A673 (cell line): ENCODE measurements around the gene CNGA4. TPM values are rescaled to one million over a fixed set of nuclear protein-coding genes. Genes with fewer than 3 reads are reported as not detected.

ENCODE experiments used
- BruUV-seq: library from RNA; stranded (reverse); fragments of 400-500 nt; replicated peaks from 2 replicates; lab custom pipeline; 2021; lab: Mats Ljungman, UMichigan
- CTCF ChIA-PET: fragments of 300-600 bp; sonication (Branson Sonifier 250); formaldehyde crosslinking; loops from one replicate; lab custom pipeline; 2022; ENCODE audit warnings: antibody characterized with exemption; lab: Charles Lee
- POLR2A ChIA-PET: fragments of 300-600 bp; sonication (Branson Sonifier 250); formaldehyde crosslinking; loops from one replicate; lab custom pipeline; 2022; ENCODE audit warnings: antibody characterized with exemption; ENCODE audit not compliant: low non-redundant PET; lab: Charles Lee
- DNase-seq: peaks from one replicate; pipeline ENCODE4 v3.0.0-alpha.2; 2015; ENCODE audit warnings: low spot score
- H3K27ac ChIP-seq: fragments of 200-600 bp; sonication (generic); 2 replicates; pipeline ENCODE4 v1.5.1; 2016; ENCODE audit warnings: mixed run types, low read depth, mild to moderate bottlenecking, mixed read lengths, antibody characterized with exemption, low read length; ENCODE audit not compliant: poor library complexity, severe bottlenecking
- H3K27me3 ChIP-seq: fragments of 200-600 bp; sonication (generic); replicated peaks from 2 replicates; pipeline ENCODE4 v1.6.1; 2017; ENCODE audit warnings: mixed run types, low read depth, mild to moderate bottlenecking, mixed read lengths, antibody characterized with exemption, low read length; ENCODE audit not compliant: insufficient read depth, poor library complexity
- H3K36me3 ChIP-seq: fragments of 200-600 bp; sonication (generic); 2 replicates; pipeline ENCODE4 v1.6.1; 2016; ENCODE audit warnings: mixed run types, mild to moderate bottlenecking, mixed read lengths, antibody characterized with exemption, low read length; ENCODE audit not compliant: insufficient read depth, poor library complexity, severe bottlenecking
- H3K4me1 ChIP-seq: fragments of 200-600 bp; sonication (generic); 2 replicates; pipeline ENCODE4 v1.6.1; 2017; ENCODE audit warnings: mixed run types, mild to moderate bottlenecking, mixed read lengths, antibody characterized with exemption, low read length; ENCODE audit not compliant: insufficient read depth, poor library complexity, severe bottlenecking
- H3K4me3 ChIP-seq: fragments of 200-600 bp; sonication (generic); 2 replicates; pipeline ENCODE4 v1.5.1; 2016; ENCODE audit warnings: low read depth, mixed run types, mild to moderate bottlenecking, mixed read lengths, low read length; ENCODE audit not compliant: poor library complexity, severe bottlenecking
- H3K9me3 ChIP-seq: fragments of 200-600 bp; sonication (generic); 2 replicates; pipeline ENCODE4 v1.6.1; 2016; ENCODE audit warnings: mixed run types, low read depth, mild to moderate bottlenecking, mixed read lengths, antibody characterized with exemption, low read length; ENCODE audit not compliant: poor library complexity, severe bottlenecking
- EZH2 ChIP-seq: fragments of 200-600 bp; sonication (generic); IDR thresholded peaks from 2 replicates; pipeline ENCODE4 v1.6.1; 2017; ENCODE audit warnings: borderline replicate concordance, low read depth, mild to moderate bottlenecking, mixed read lengths, antibody characterized with exemption, low read length; ENCODE audit not compliant: poor library complexity, severe bottlenecking
- intact Hi-C: fragments of 100-400 bp; cut with micrococcal nuclease; formaldehyde crosslinking; loops from one replicate; pipeline ENCODE4 v1.10.0; 2022; ENCODE audit not compliant: unreplicated experiment
- total RNA-seq: library from RNA; stranded (reverse); gene quantifications from 2 replicates; pipeline ENCODE4 v1.2.3, GENCODE V29; 2021
- TF ChIP-seq, protein P1 (sequence below): fragments of 300-800, 200-600 bp; sonication (generic); conservative IDR thresholded peaks from 2 replicates; pipeline ENCODE4 v1.5.1; 2017; ENCODE audit warnings: low read depth, mild to moderate bottlenecking, antibody characterized with exemption, low read length, moderate library complexity, mixed read lengths

The CNGA4 gene
- total RNA-seq, 1 experiment from 2014 or later, result not detected

DNA sequence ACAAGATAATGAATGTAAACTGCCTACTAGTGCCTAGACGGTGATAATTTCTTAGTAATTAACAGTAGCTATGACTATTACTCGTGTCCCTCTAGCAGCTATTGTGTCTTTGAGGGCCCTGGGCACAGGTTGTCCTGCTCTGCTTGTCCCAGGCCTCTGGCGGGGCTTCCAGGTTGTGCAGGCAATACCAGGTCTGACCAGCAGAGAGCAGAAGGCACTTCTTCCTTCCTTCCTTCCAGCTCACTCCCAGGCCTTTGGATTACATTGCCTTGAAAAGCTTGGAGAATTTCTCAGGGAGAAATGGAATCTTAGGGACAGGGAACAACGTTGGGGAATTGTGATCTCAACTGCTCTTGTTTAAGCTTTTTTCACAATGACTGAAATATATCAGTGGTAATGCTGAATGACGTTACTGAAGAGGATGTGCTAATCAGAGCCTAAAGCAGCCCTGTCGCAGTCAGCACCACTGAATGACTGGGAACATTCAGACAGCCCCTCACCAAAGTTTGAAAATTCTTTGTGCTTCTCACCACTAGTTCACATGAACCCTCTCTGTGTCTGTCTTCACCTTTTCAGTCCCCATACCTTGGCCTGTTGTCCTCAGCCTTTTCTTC is 12.3 kb downstream of the CNGA4 start:
- Histone ChIP-seq H3K27ac (no peak overlapping the region), H3K4me1 (no peaks in the 10 kb centered on the region), H3K9me3 (no peaks in the 10 kb centered on the region), H3K36me3 (no peaks in the 10 kb centered on the region), H3K27me3 (peaks cover 8% of the 10 kb centered on the region), H3K4me3 (no peak overlapping the region)
- CTCF ChIA-PET, result interaction anchor here (0.6 to 3.1 kb wide), 5 partner anchors 10 to 296 kb away, joined by 3 to 25 read pairs (median 3); no protein-coding TSS in a partner anchor
- intact Hi-C loops, result loop anchor here (5.0 kb wide), 1 partner anchor 101 kb away; no protein-coding TSS in a partner anchor
- POLR2A ChIA-PET, result no interaction called here
- DNase-seq, result peak; percentile 71
- TF ChIP-seq, protein P1, sequence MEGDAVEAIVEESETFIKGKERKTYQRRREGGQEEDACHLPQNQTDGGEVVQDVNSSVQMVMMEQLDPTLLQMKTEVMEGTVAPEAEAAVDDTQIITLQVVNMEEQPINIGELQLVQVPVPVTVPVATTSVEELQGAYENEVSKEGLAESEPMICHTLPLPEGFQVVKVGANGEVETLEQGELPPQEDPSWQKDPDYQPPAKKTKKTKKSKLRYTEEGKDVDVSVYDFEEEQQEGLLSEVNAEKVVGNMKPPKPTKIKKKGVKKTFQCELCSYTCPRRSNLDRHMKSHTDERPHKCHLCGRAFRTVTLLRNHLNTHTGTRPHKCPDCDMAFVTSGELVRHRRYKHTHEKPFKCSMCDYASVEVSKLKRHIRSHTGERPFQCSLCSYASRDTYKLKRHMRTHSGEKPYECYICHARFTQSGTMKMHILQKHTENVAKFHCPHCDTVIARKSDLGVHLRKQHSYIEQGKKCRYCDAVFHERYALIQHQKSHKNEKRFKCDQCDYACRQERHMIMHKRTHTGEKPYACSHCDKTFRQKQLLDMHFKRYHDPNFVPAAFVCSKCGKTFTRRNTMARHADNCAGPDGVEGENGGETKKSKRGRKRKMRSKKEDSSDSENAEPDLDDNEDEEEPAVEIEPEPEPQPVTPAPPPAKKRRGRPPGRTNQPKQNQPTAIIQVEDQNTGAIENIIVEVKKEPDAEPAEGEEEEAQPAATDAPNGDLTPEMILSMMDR, result peak; percentile 78
- TF ChIP-seq EZH2, result no peak
- no TSS peak for BruUV-seq

DNA sequence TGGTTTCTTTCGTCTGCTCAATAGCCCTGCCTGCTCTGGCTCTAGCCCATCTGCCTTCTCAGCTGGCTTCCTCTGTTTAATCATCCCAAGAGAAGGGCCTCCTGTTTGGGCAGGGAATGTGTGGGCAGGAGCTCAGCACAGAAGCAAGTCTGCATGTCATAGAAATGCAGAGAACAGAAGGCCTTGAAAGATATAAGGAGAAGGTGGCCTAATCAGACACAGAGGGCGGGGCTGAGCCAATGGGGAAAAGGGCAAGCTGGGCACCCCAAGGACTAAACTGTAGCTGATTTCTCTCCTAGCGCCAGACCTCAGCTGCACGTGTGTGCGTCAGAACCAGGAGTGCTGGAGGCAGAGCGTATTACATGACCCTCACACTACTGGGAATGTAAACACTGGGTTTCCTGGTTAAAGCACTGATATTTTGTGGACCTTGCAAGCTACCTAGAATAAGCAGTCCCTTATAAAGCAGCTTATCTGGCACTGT is 13.1 kb downstream of the CNGA4 start:
- no peak for DNase-seq
- POLR2A ChIA-PET, result no interaction called here
- H3K4me1 ChIP-seq, result no peaks in the 10 kb centered on the region
- no peaks in the 10 kb centered on the region for H3K36me3 ChIP-seq
- no peak for TF ChIP-seq EZH2
- TF ChIP-seq, protein P1, result no peak
- intact Hi-C loops, result loop anchor here (5.0 kb wide), 1 partner anchor 100 kb away; no protein-coding TSS in a partner anchor
- BruUV-seq, result no TSS peak
- H3K27me3 ChIP-seq, result peaks cover 14% of the 10 kb centered on the region
- CTCF ChIA-PET, result interaction anchor here (3.1 kb wide), 1 partner anchor 111 kb away, joined by 25 read pairs; no protein-coding TSS in a partner anchor
- no peak overlapping the region for H3K27ac ChIP-seq
- H3K9me3 ChIP-seq, result no peaks in the 10 kb centered on the region
- no peak overlapping the region for H3K4me3 ChIP-seq

DNA sequence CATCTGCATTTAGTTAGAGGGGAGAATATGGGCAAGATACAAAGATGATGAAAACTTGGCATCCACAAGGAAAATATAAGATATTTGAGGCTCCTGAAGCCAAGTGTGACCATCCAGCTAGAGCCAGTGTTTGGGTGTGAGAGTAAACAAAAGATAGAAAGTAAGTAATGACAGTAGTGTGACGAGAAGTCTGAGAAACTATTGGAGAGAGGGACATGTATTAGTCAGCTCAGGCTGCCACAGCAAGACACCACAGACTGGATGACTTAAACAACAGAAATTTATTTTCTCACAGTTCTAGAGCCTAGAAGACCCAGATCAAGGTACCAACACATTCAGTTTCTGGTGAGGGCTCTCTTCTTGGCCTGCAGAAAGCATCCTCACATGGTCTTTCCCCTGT is 14.3 kb downstream of the CNGA4 start:
- BruUV-seq, result no TSS peak
- TF ChIP-seq, protein P1, result no peak
- TF ChIP-seq EZH2, result no peak

More for the DNA sequence above, 14.3 kb downstream of the CNGA4 start:
- Histone ChIP-seq H3K27me3 (peaks cover 26% of the 10 kb centered on the region), H3K27ac (no peak overlapping the region), H3K4me3 (no peak overlapping the region), H3K36me3 (no peaks in the 10 kb centered on the region), H3K4me1 (no peaks in the 10 kb centered on the region), H3K9me3 (no peaks in the 10 kb centered on the region)
- intact Hi-C loops, result loop anchor here (5.0 kb wide), 1 partner anchor 99 kb away; no protein-coding TSS in a partner anchor
- POLR2A ChIA-PET, result no interaction called here
- CTCF ChIA-PET, result no interaction called here
- DNase-seq, result no peak
